Measurements from ENCODE around the gene OSTN.

DNA sequence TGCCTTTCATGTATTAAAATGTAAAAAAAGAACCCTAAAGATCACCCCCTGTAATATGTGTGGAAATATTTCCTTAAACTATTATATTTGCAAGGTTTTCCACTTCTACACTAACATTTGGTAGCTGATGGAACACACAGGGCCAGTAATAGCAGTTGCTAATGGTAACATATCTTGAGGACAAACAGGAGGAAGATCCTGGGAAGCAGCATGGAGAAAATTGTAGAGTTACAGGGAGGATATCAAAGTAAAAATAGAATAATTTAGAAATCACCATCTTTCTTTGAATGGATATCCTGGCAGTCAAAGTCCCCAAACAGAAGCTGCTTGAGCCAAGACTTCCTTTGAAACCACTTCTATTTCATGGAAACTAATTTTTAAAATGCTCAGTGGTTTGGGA, 29.5 kb upstream of the OSTN start:
- TF ChIP-seq, protein P1, sequence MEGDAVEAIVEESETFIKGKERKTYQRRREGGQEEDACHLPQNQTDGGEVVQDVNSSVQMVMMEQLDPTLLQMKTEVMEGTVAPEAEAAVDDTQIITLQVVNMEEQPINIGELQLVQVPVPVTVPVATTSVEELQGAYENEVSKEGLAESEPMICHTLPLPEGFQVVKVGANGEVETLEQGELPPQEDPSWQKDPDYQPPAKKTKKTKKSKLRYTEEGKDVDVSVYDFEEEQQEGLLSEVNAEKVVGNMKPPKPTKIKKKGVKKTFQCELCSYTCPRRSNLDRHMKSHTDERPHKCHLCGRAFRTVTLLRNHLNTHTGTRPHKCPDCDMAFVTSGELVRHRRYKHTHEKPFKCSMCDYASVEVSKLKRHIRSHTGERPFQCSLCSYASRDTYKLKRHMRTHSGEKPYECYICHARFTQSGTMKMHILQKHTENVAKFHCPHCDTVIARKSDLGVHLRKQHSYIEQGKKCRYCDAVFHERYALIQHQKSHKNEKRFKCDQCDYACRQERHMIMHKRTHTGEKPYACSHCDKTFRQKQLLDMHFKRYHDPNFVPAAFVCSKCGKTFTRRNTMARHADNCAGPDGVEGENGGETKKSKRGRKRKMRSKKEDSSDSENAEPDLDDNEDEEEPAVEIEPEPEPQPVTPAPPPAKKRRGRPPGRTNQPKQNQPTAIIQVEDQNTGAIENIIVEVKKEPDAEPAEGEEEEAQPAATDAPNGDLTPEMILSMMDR (conservative IDR thresholded peaks at IDR 0.05; ENCODE audit: low read length), result no peak
- TF ChIP-seq EZH2phosphoT487 (IDR thresholded peaks at IDR 0.05; ENCODE audit: borderline replicate concordance, low read depth, low read length), result no peak
